Naive thymus-derived CD8-positive, alpha-beta T cell (primary cell): ENCODE measurements around the gene LRRC26. TPM values are rescaled to one million over a fixed set of nuclear protein-coding genes. Genes with fewer than 3 reads are reported as not detected.

ENCODE experiments used
- ATAC-seq, 2 donors: fragments of 150-1000 bp; cut with Tn5 transposase in 1 of 2; sonication (Bioruptor Pico), chemical (Tn5 transposase) in 1 of 2; 1 replicate in 1 of 2; 2 replicates in 1 of 2; pipeline ENCODE4 v1.10.0; 2021; ENCODE audit warnings: mild to moderate bottlenecking in 2 of 2, moderate library complexity in 2 of 2
- POLR2A ChIA-PET: fragments of 350-600 bp; sonication (Branson Sonifier 250); formaldehyde crosslinking; loops from one replicate; lab custom pipeline; 2021; ENCODE audit warnings: antibody characterized with exemption; lab: Charles Lee
- DNase-seq, 10 donors: peaks; one replicate each; pipeline versions ENCODE4 v3.0.0 to v3.0.0-alpha.2; 2020 to 2022
- H3K27ac Mint-ChIP-seq, 10 donors: one replicate each; pipeline ENCODE4 v1.8.0; 2020 to 2022; ENCODE audit warnings: mild to moderate bottlenecking in 10 of 10, mixed read lengths in 10 of 10, moderate library complexity in 4 of 10, inconsistent platforms in 1 of 10
- H3K27me3 Mint-ChIP-seq, 5 donors: one replicate each; pipeline ENCODE4 v1.8.0; 2021 to 2022; ENCODE audit warnings: mixed read lengths in 5 of 5
- H3K36me3 Mint-ChIP-seq, 3 donors: one replicate each; pipeline ENCODE4 v1.8.0; 2020 to 2022; ENCODE audit warnings: mixed read lengths in 3 of 3, mild to moderate bottlenecking in 2 of 3, inconsistent platforms in 1 of 3
- H3K4me1 Mint-ChIP-seq, 4 donors: one replicate each; pipeline ENCODE4 v1.8.0; 2021 to 2022; ENCODE audit warnings: mixed read lengths in 4 of 4
- H3K4me3 Mint-ChIP-seq, 10 donors: one replicate each; pipeline ENCODE4 v1.8.0; 2020 to 2022; ENCODE audit warnings: mild to moderate bottlenecking in 10 of 10, mixed read lengths in 10 of 10, moderate library complexity in 6 of 10, inconsistent platforms in 1 of 10
- H3K9me3 Mint-ChIP-seq, 9 donors: one replicate each; pipeline ENCODE4 v1.8.0; 2020 to 2022; ENCODE audit warnings: mixed read lengths in 9 of 9, mild to moderate bottlenecking in 3 of 9, inconsistent platforms in 1 of 9, moderate library complexity in 1 of 9
- polyA plus RNA-seq, 3 donors: library from polyadenylated mRNA; unstranded; fragments of 300-500 nt; fragmentation: Illumina TruSeq; gene quantifications; one replicate each; pipeline ENCODE4 v1.2.3, GENCODE V29; 2021
- total RNA-seq, 8 experiments: library from RNA in 2 of 8; stranded (reverse) in 2 of 8; gene quantifications; one replicate each; pipeline ENCODE4 v1.2.3 and lab custom pipeline; 2021 to 2026

Gene LRRC26
- total and polyA plus RNA-seq, 5 experiments from 2014 or later, result not detected

- DNase-seq (no peak), ATAC-seq (no peak)
- peak overlapping the region in 2 of 10 donors; percentile 43 to 56 for H3K4me3 Mint-ChIP-seq
- H3K36me3 Mint-ChIP-seq, result peaks cover 0 to 2% (median 0%) of the 10 kb centered on the region in 3 donors
- POLR2A ChIA-PET, result interaction anchor here (1.2 to 1.4 kb wide), 3 partner anchors 19 to 32 kb away, joined by 3 to 5 read pairs (median 3); partner anchors contain the start of gene RNF224
- no peaks in the 10 kb centered on the region for H3K27me3 Mint-ChIP-seq
- peaks cover 2 to 10% (median 5%) of the 10 kb centered on the region in 4 donors for H3K4me1 Mint-ChIP-seq
- no peaks in the 10 kb centered on the region for H3K9me3 Mint-ChIP-seq
- H3K27ac Mint-ChIP-seq, result no peak overlapping the region
Measured at GRCh38 chr9:137195525-137196220, 25.8 kb upstream of the LRRC26 start.

- Mint-ChIP-seq H3K27ac (no peak overlapping the region), H3K4me3 (no peak overlapping the region), H3K36me3 (peaks cover 0 to 4% (median 0%) of the 10 kb centered on the region in 3 donors), H3K27me3 (no peaks in the 10 kb centered on the region), H3K9me3 (no peaks in the 10 kb centered on the region), H3K4me1 (peaks cover 2 to 14% (median 9%) of the 10 kb centered on the region in 4 donors)
- ATAC-seq (no peak), DNase-seq (no peak)
- POLR2A ChIA-PET, result interaction anchor here (1.2 to 1.4 kb wide), 3 partner anchors 20 to 33 kb away, joined by 3 to 5 read pairs (median 3); partner anchors contain the start of gene RNF224
Measured at GRCh38 chr9:137194909-137195308, 25.1 kb upstream of the LRRC26 start.

GRCh38 chr9:137194388-137194787 lies 24.5 kb upstream of the LRRC26 start:
- no peak for ATAC-seq
- peaks cover 2 to 18% (median 13%) of the 10 kb centered on the region in 4 donors for H3K4me1 Mint-ChIP-seq
- H3K9me3 Mint-ChIP-seq, result no peaks in the 10 kb centered on the region
- H3K4me3 Mint-ChIP-seq, result no peak overlapping the region
- no peak overlapping the region for H3K27ac Mint-ChIP-seq
- no peaks in the 10 kb centered on the region for H3K27me3 Mint-ChIP-seq
- POLR2A ChIA-PET, result interaction anchor here (1.3 to 8.1 kb wide), 2 partner anchors 8 to 21 kb away, joined by 3 to 135 read pairs; partner anchors contain the start of genes NDOR1, TMEM203 and TPRN
- H3K36me3 Mint-ChIP-seq, result peaks cover 0 to 4% (median 0%) of the 10 kb centered on the region in 3 donors
- no peak for DNase-seq

- no peaks in the 10 kb centered on the region for H3K9me3 Mint-ChIP-seq
- POLR2A ChIA-PET, result interaction anchor here (8.1 kb wide), 1 partner anchor 8 kb away, joined by 135 read pairs; the partner anchor contains the start of genes NDOR1, TMEM203 and TPRN
- H3K36me3 Mint-ChIP-seq, result peaks cover 0 to 4% (median 0%) of the 10 kb centered on the region in 3 donors
- ATAC-seq, result no peak
- no peak overlapping the region for H3K4me3 Mint-ChIP-seq
- no peak for DNase-seq
- H3K27ac Mint-ChIP-seq, result no peak overlapping the region
- peaks cover 6 to 23% (median 19%) of the 10 kb centered on the region in 4 donors for H3K4me1 Mint-ChIP-seq
- H3K27me3 Mint-ChIP-seq, result no peaks in the 10 kb centered on the region
Measured at GRCh38 chr9:137193771-137194170, 23.9 kb upstream of the LRRC26 start.

DNA sequence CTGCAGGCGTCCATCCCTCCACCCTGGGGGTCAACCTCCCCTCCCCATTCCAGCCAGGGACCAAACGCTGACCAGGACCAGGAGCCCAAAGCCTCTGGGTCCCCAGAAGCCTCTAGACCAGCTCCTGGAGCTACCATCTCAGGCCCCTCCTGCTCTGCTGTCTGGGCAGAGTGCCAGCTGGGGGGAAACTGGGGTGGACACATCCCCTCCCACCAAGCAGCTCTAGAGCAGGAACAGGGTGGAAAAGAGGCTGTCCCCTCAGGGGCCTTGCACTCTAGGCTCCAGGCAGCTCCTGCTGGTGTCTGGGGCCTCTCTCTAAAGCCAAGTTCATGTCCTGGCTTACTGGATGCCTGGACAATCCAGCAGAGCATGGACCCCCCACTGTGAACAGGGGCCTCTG lies 23.0 kb upstream of the LRRC26 start:
- ATAC-seq (no peak), DNase-seq (no peak)
- POLR2A ChIA-PET, result interaction anchor here (1.4 to 8.1 kb wide), 3 partner anchors 9 to 48 kb away, joined by 3 to 135 read pairs (median 6); partner anchors contain the start of genes NDOR1, TMEM203 and TPRN
- H3K36me3 Mint-ChIP-seq, result peaks cover 0 to 4% (median 0%) of the 10 kb centered on the region in 3 donors
- H3K27ac Mint-ChIP-seq, result no peak overlapping the region
- H3K27me3 Mint-ChIP-seq, result no peaks in the 10 kb centered on the region
- no peaks in the 10 kb centered on the region for H3K9me3 Mint-ChIP-seq
- H3K4me1 Mint-ChIP-seq, result peaks cover 6 to 23% (median 21%) of the 10 kb centered on the region in 4 donors
- H3K4me3 Mint-ChIP-seq, result no peak overlapping the region

- Mint-ChIP-seq H3K9me3 (no peaks in the 10 kb centered on the region), H3K27ac (peak overlapping the region in 1 of 10 donors; percentile 52), H3K36me3 (peaks cover 0 to 4% (median 2%) of the 10 kb centered on the region in 3 donors), H3K27me3 (no peaks in the 10 kb centered on the region), H3K4me1 (peaks cover 6 to 27% (median 25%) of the 10 kb centered on the region in 4 donors), H3K4me3 (no peak overlapping the region)
- ATAC-seq (no peak), DNase-seq (no peak)
- POLR2A ChIA-PET, result interaction anchor here (1.4 to 8.1 kb wide), 3 partner anchors 10 to 48 kb away, joined by 3 to 135 read pairs (median 6); partner anchors contain the start of genes NDOR1, TMEM203 and TPRN
Measured at GRCh38 chr9:137192448-137192780, 22.6 kb upstream of the LRRC26 start.

DNA sequence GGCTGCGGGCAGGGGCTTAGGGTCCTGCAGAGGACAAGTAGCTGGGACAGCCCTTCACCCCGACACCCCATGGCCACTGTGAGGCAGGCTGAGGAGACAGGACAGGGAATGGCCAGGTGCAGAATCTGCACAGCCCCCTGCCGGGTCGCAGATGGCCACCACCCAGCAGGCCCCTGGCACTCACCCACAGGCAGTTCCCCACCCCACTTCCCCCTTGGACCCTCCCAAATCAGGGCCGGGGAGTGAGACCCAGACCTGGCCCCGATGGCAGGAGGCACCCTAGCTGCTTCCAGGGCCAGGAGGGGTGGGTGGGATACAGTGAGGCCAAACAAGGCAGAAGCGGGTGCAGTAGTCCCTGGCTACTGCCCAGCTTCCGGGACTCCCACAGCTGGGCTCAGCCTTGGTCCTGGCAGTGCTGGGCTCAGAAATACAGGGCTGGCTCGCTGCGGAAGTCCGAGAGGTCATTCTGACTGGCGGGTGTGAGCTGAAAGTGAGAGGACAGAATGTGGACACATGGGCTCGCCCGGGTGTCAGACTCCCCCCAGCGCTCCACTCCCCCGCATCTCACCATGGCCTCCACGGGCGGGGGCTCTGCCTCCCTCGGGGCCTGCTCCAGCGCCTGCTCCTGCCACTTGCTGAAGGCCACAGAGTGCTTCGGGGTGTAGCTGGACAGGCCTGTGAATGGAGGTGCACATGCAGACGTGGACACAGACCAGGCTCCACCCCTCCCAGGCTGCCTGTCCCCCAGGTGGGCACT lies 22.0 kb upstream of the LRRC26 start:
- Mint-ChIP-seq H3K4me3 (no peak overlapping the region), H3K36me3 (peaks cover 0 to 4% (median 2%) of the 10 kb centered on the region in 3 donors), H3K4me1 (peaks cover 6 to 31% (median 30%) of the 10 kb centered on the region in 4 donors), H3K9me3 (no peaks in the 10 kb centered on the region), H3K27ac (peak overlapping the region in 1 of 10 donors; percentile 57), H3K27me3 (no peaks in the 10 kb centered on the region)
- ATAC-seq, result no peak
- POLR2A ChIA-PET, result interaction anchor here (1.4 to 8.1 kb wide), 3 partner anchors 10 to 49 kb away, joined by 3 to 135 read pairs (median 6); partner anchors contain the start of genes NDOR1, TMEM203 and TPRN
- DNase-seq, result no peak

DNA sequence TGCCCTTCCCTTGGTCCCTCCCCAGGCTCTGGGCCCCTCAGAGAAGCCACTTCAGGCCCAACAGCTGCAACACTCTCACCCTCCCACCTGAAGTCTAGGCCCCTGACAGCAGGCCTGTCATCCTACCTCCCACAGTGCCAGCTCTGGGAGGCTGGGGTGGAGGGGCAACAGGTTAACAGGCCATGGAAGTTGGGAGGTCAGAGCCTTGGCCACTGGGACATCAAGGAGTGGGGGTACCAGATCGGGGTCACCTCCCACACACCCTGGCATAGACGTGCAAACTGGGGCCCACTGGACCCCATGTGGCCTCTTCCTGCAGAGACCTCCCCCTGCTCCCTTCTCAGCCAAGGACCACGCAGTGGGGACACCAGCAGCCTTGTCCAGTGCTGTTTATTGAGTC lies 21.4 kb upstream of the LRRC26 start:
- H3K4me1 Mint-ChIP-seq, result peaks cover 6 to 37% (median 33%) of the 10 kb centered on the region in 4 donors
- peak overlapping the region in 4 of 10 donors; percentile 34 to 72 (median 55) for H3K4me3 Mint-ChIP-seq
- H3K27me3 Mint-ChIP-seq, result no peaks in the 10 kb centered on the region
- no peak for DNase-seq
- peak overlapping the region in 5 of 10 donors; percentile 18 to 77 (median 57) for H3K27ac Mint-ChIP-seq
- peaks cover 0 to 4% (median 3%) of the 10 kb centered on the region in 3 donors for H3K36me3 Mint-ChIP-seq
- H3K9me3 Mint-ChIP-seq, result no peaks in the 10 kb centered on the region
- POLR2A ChIA-PET, result interaction anchor here (4.9 to 8.1 kb wide), 2 partner anchors 11 to 34 kb away, joined by 59 to 135 read pairs; partner anchors contain the start of genes CYSRT1, NDOR1, RNF208 and RNF224
- ATAC-seq, result no peak

- Mint-ChIP-seq H3K27ac (peak overlapping the region in 6 of 10 donors; percentile 40 to 83 (median 58)), H3K36me3 (peaks cover 0 to 4% (median 4%) of the 10 kb centered on the region in 3 donors), H3K27me3 (no peaks in the 10 kb centered on the region), H3K4me3 (peak overlapping the region; percentile 39 to 92 (median 64)), H3K4me1 (peaks cover 6 to 43% (median 36%) of the 10 kb centered on the region in 4 donors), H3K9me3 (no peaks in the 10 kb centered on the region)
- DNase-seq (no peak), ATAC-seq (no peak)
- POLR2A ChIA-PET, result interaction anchor here (2.6 to 8.1 kb wide), 3 partner anchors 12 to 35 kb away, joined by 6 to 135 read pairs (median 59); partner anchors contain the start of genes CYSRT1, NDOR1, RNF208 and RNF224
Measured at GRCh38 chr9:137190315-137190856, 20.5 kb upstream of the LRRC26 start.

- DNase-seq, result no peak
- peak overlapping the region; percentile 87 to 95 (median 92) for H3K4me3 Mint-ChIP-seq
- POLR2A ChIA-PET, result interaction anchor here (0.8 to 8.1 kb wide), 16 partner anchors 13 to 120 kb away, joined by 3 to 135 read pairs (median 7); partner anchors contain the start of genes CYSRT1, MAN1B1, NDOR1 and NELFB
- no peaks in the 10 kb centered on the region for H3K27me3 Mint-ChIP-seq
- H3K36me3 Mint-ChIP-seq, result peaks cover 0 to 7% (median 4%) of the 10 kb centered on the region in 3 donors
- no peaks in the 10 kb centered on the region for H3K9me3 Mint-ChIP-seq
- H3K4me1 Mint-ChIP-seq, result peaks cover 6 to 46% (median 36%) of the 10 kb centered on the region in 4 donors
- ATAC-seq, result no peak
- H3K27ac Mint-ChIP-seq, result peak overlapping the region; percentile 77 to 98 (median 94)
Measured at GRCh38 chr9:137189297-137190295, 19.7 kb upstream of the LRRC26 start.
